ENCODE results near the gene CHCHD1. TPM values are rescaled to one million over a fixed set of nuclear protein-coding genes. Genes with fewer than 3 reads are reported as not detected.

CHCHD1 gene
- polyA plus RNA-seq, 4 donors: 49.6 to 64.2 (median 50.3) TPM

Other genes with a start within 250 kb of the CHCHD1 start
- 10 to 100 TPM; 26.6 to 44.7 (median 40.2) TPM for gene USP54, start 190.7 kb upstream of the CHCHD1 start, polyA plus RNA-seq (ENCODE audit: insufficient read length in 4 of 4)
- 1 to 10 TPM; 4.7 to 6.1 (median 5.7) TPM for gene MYOZ1, start 140.6 kb upstream of the CHCHD1 start, polyA plus RNA-seq (ENCODE audit: insufficient read length in 4 of 4)
- 1 to 10 TPM in 1 of 4 donors, under 1 TPM in 3; 0.27 to 1.2 (median 0.52) TPM for gene SYNPO2L, start 126.0 kb upstream of the CHCHD1 start, polyA plus RNA-seq (ENCODE audit: insufficient read length in 4 of 4)
- gene AGAP5, start 83.9 kb upstream of the CHCHD1 start, polyA plus RNA-seq (ENCODE audit: insufficient read length in 4 of 4): 10 to 100 TPM in 2 of 4 donors, 1 to 10 TPM in 2; 8.1 to 37.7 (median 18.6) TPM
- 10 to 100 TPM; 62.9 to 74.1 (median 66.2) TPM for gene SEC24C, start 37.7 kb upstream of the CHCHD1 start, polyA plus RNA-seq (ENCODE audit: insufficient read length in 4 of 4)
- 100 to 1,000 TPM in 2 of 4 donors, 10 to 100 TPM in 2; 86.4 to 156 (median 101) TPM for gene ZSWIM8, start 3.6 kb downstream of the CHCHD1 start, polyA plus RNA-seq (ENCODE audit: insufficient read length in 4 of 4)
- gene NDST2, start 29.6 kb downstream of the CHCHD1 start, polyA plus RNA-seq (ENCODE audit: insufficient read length in 4 of 4): 10 to 100 TPM; 26.0 to 41.5 (median 33.3) TPM
- 10 to 100 TPM; 19.9 to 34.8 (median 26.9) TPM for gene CAMK2G, start 92.5 kb downstream of the CHCHD1 start, polyA plus RNA-seq (ENCODE audit: insufficient read length in 4 of 4)
- 10 to 100 TPM; 12.6 to 31.0 (median 19.0) TPM for gene PLAU, start 129.1 kb downstream of the CHCHD1 start, polyA plus RNA-seq (ENCODE audit: insufficient read length in 4 of 4)
- 100 to 1,000 TPM; 123 to 134 (median 124) TPM for gene VCL, start 216.1 kb downstream of the CHCHD1 start, polyA plus RNA-seq (ENCODE audit: insufficient read length in 4 of 4)

Measured in left renal cortex interstitium (tissue), 4 donors.